Parathyroid adenoma (tissue), 2 donors: Measurements from ENCODE around the gene OLFML3.
"Not testable (repeated sequence)": the region's sequence is repeated elsewhere in the genome, so short reads cannot be mapped to it uniquely, and the experiment has no call there.

Source experiments
- H2AFZ ChIP-seq: fragments of 300-600 bp; sonication (generic); one replicate; pipeline ENCODE4 v1.7.0; 2017; ENCODE audit warnings: antibody characterized with exemption, mild to moderate bottlenecking
- H3K27ac ChIP-seq: fragments of 300-600 bp; sonication (generic); one replicate; pipeline ENCODE4 v1.7.0; 2017
- H3K27me3 ChIP-seq: fragments of 300-600 bp; sonication (generic); one replicate; pipeline ENCODE4 v1.7.0; 2017; ENCODE audit warnings: low read length; ENCODE audit not compliant: control insufficient read depth, insufficient read depth
- H3K36me3 ChIP-seq: fragments of 300-600 bp; sonication (generic); one replicate; pipeline ENCODE4 v1.7.0; 2017; ENCODE audit warnings: low read length; ENCODE audit not compliant: control insufficient read depth, insufficient read depth
- H3K4me1 ChIP-seq: fragments of 300-600 bp; sonication (generic); one replicate; pipeline ENCODE4 v1.7.0; 2017; ENCODE audit warnings: control low read depth
- H3K4me2 ChIP-seq: fragments of 300-600 bp; sonication (generic); one replicate; pipeline ENCODE4 v1.7.0; 2017; ENCODE audit warnings: low read length
- H3K4me3 ChIP-seq: fragments of 300-600 bp; sonication (generic); one replicate; pipeline ENCODE4 v1.7.0; 2017; ENCODE audit warnings: low read depth, low read length
- H3K79me2 ChIP-seq: fragments of 300-600 bp; sonication (generic); one replicate; pipeline ENCODE4 v1.7.0; 2017; ENCODE audit warnings: control low read depth
- H3K9ac ChIP-seq: fragments of 300-600 bp; sonication (generic); one replicate; pipeline ENCODE4 v1.7.0; 2017; ENCODE audit warnings: mild to moderate bottlenecking
- H3K9me3 ChIP-seq: fragments of 300-600 bp; sonication (generic); one replicate; pipeline ENCODE4 v1.7.0; 2017; ENCODE audit warnings: low read length; ENCODE audit not compliant: control insufficient read depth
- TF ChIP-seq, protein P1 (sequence below): fragments of 300-600 bp; sonication (generic); IDR thresholded peaks from one replicate; pipeline ENCODE4 v1.7.0; 2017; ENCODE audit warnings: antibody characterized with exemption, mild to moderate bottlenecking
- donor health status: primary hyperparathyroidism.

Gene OLFML3

DNA sequence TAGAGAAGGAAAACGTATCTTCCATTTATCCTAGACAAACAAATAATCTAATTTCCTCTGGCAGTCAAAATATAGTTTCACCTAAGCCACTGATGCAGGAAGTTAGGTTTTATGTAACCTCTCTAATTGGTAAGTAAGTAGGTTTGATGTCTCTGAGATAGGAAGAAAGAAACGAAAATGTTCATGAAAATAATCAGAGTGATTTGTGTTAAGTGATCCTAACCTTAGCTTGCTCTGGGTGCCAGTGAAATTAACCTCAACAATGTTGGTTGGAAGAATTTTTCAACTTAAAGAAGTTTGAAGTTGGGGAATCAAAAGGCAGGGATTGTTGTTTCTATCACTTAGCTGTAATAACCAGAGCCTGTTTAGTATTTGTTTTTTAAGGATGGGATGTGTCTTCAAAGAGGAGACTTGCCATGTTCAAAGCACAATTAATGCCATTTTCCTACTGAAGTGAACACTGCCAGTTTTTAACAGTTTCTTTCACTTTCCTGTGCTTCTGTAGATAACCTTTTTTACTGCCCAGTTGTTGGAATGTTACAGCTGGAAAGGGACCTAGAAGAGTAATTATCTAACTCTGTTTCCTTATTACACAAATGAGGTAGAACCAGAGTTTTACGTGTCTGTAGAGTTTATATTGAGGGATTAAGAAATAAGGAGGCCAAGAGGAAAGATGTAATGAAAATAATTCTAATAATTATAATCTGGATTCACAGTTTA, 31.7 kb upstream of the OLFML3 start:
- H3K4me3 ChIP-seq: no peak overlapping the region
- TF ChIP-seq, protein P1, sequence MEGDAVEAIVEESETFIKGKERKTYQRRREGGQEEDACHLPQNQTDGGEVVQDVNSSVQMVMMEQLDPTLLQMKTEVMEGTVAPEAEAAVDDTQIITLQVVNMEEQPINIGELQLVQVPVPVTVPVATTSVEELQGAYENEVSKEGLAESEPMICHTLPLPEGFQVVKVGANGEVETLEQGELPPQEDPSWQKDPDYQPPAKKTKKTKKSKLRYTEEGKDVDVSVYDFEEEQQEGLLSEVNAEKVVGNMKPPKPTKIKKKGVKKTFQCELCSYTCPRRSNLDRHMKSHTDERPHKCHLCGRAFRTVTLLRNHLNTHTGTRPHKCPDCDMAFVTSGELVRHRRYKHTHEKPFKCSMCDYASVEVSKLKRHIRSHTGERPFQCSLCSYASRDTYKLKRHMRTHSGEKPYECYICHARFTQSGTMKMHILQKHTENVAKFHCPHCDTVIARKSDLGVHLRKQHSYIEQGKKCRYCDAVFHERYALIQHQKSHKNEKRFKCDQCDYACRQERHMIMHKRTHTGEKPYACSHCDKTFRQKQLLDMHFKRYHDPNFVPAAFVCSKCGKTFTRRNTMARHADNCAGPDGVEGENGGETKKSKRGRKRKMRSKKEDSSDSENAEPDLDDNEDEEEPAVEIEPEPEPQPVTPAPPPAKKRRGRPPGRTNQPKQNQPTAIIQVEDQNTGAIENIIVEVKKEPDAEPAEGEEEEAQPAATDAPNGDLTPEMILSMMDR: no peak

DNA sequence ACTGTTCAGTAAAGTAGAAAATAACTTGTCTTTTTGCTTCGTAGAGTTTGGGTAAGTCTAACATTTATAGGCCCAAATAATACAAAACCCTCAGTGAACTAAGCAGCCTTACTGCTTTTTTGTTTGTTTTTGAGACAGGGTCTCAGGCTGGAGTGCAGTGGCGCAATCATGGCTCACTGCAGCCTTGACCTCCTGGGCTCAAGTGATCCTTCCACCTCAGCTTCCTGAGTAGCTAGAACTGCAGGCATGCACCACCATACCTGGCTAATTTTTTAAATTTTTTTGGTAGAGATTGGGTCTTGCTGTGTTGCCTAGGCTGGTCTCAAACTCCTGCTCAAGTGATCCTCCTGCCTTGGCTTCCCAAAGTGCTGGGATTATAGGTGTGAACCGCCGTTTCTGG, 31.1 kb upstream of the OLFML3 start:
- not testable (repeated sequence) for H3K27ac ChIP-seq, H3K4me1 ChIP-seq

More for the DNA sequence above, 31.7 kb upstream of the OLFML3 start:
- Histone ChIP-seq H3K36me3 (no peaks in the 10 kb centered on the region), H2AFZ (no peak overlapping the region), H3K79me2 (peaks cover 10% of the 10 kb centered on the region), H3K9ac (no peak overlapping the region), H3K9me3 (no peaks in the 10 kb centered on the region), H3K27ac (peak overlapping the region; percentile 22), H3K4me1 (no peaks in the 10 kb centered on the region), H3K4me2 (peak overlapping the region; percentile 2), H3K27me3 (no peaks in the 10 kb centered on the region)

DNA sequence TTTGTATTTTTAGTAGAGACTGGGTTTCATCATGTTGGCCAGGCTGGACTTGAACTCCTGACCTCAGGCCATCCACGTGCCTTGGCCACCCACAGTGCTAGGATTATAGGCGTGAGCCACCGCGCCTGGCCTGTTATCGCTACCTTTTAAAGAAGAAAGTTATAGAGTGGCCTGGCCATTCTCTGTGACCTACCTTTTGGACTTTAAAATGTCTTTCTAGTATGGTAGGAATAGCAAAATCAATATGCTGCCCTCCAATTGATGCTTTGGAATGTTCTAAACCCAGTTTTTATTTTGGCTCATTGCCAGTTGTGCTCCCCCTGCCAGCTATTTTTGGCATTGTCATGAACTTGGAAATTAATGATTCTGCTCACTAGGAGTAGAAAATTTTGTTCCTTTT, 30.3 kb upstream of the OLFML3 start:
- Histone ChIP-seq H3K27ac (no peak overlapping the region), H3K9me3 (no peaks in the 10 kb centered on the region)

More for the DNA sequence above, 31.1 kb upstream of the OLFML3 start:
- H3K79me2 ChIP-seq, H2AFZ ChIP-seq, H3K36me3 ChIP-seq, H3K4me2 ChIP-seq, H3K9me3 ChIP-seq, H3K9ac ChIP-seq, H3K27me3 ChIP-seq, H3K4me3 ChIP-seq: not testable (repeated sequence)

DNA sequence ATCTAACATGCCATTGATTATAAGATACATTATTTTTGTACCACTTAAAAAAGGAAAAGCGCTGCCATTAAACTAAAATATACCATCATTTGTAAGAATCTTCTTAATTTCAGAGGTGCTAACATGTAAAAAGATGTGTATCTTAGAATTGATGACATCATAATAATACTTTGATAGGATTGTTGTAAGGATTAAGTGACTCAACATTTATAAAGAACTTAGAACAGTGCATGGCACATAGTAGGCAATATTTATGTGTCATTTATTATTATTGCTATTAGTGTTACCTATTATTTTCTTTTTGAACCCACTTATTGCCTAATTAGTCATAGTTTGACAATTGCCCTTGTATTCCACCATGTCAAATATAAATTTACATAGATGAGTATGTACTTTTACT, 28.4 kb upstream of the OLFML3 start:
- Histone ChIP-seq H3K9ac (no peak overlapping the region), H3K27ac (no peak overlapping the region), H2AFZ (no peak overlapping the region), H3K4me1 (no peaks in the 10 kb centered on the region), H3K9me3 (no peaks in the 10 kb centered on the region), H3K4me3 (no peak overlapping the region), H3K36me3 (no peaks in the 10 kb centered on the region), H3K4me2 (no peak overlapping the region), H3K79me2 (peaks cover 8% of the 10 kb centered on the region), H3K27me3 (no peaks in the 10 kb centered on the region)
- TF ChIP-seq, protein P1: no peak

More for the DNA sequence above, 30.3 kb upstream of the OLFML3 start:
- Histone ChIP-seq H3K4me1 (no peaks in the 10 kb centered on the region), H3K9ac (no peak overlapping the region), H2AFZ (no peak overlapping the region), H3K27me3 (no peaks in the 10 kb centered on the region), H3K79me2 (peaks cover 10% of the 10 kb centered on the region), H3K4me3 (no peak overlapping the region), H3K4me2 (no peak overlapping the region), H3K36me3 (no peaks in the 10 kb centered on the region)
- TF ChIP-seq, protein P1: no peak

DNA sequence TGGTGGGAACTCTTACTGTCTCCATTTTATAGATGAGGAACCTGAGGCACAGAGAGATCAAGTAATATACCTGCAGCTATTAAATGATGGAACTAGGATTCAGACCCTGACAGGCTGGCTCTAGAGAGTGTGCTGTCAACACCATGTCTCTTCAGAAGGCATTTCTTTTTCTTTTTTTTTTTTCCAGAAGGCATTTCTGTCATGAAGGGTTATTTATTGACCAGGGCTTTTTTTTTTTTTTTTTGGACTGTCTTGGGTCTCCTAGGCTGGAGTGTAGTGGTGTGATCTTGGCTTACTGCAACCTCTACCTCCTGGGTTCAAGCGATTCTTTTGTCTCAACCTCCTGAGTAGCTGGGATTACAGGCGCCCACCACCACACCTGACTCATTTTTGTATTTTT, 27.6 kb upstream of the OLFML3 start:
- H3K9me3 ChIP-seq: no peaks in the 10 kb centered on the region
- no peaks in the 10 kb centered on the region for H3K36me3 ChIP-seq
- no peaks in the 10 kb centered on the region for H3K27me3 ChIP-seq
- H3K4me2 ChIP-seq: no peak overlapping the region
- TF ChIP-seq, protein P1: no peak
- peaks cover 5% of the 10 kb centered on the region for H3K79me2 ChIP-seq
- H3K27ac ChIP-seq: no peak overlapping the region
- no peak overlapping the region for H3K9ac ChIP-seq
- H3K4me3 ChIP-seq: no peak overlapping the region
- H3K4me1 ChIP-seq: no peaks in the 10 kb centered on the region
- no peak overlapping the region for H2AFZ ChIP-seq
